ENCODE data around the gene ARHGAP42. TPM values are rescaled to one million over a fixed set of nuclear protein-coding genes. Genes with fewer than 3 reads are reported as not detected.

The ARHGAP42 gene
- total RNA-seq, 1 donor from 2014 or later = 16.3 TPM

DNA sequence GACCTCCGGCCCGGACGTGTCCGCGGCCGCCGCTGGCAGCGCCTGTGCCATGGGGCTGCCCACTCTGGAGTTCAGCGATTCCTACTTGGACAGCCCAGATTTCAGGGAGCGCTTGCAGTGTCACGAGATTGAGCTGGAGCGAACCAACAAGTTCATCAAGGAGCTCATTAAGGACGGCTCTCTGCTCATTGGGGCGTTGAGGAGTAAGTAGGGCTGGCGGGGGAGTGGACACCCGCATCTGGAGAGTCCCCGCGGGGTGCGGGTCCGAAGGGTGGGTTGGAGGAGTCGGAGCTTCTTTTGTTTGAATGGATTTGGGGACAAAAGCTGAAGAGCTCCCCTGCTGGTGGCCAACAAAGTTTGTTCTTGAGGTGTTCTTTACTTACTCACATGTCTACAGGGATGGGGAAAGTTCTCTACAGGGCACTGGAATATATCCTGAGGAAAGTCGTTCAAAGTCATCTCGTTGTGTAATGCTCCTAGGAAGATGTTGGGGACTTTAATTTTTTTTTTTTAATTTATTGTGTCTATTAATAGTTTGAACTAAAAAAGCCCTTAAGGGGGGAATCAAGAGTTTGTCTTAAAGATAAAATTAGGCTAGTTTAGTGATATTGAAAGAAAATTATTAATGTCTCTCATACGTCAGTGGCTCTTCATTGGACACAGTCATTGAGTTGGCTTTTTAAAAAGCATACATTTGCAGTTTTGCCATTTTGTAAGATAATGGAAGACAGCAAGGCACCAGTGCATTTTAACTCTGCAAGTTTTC is 725 bp downstream of the ARHGAP42 start:
- TF ChIP-seq, protein P1, sequence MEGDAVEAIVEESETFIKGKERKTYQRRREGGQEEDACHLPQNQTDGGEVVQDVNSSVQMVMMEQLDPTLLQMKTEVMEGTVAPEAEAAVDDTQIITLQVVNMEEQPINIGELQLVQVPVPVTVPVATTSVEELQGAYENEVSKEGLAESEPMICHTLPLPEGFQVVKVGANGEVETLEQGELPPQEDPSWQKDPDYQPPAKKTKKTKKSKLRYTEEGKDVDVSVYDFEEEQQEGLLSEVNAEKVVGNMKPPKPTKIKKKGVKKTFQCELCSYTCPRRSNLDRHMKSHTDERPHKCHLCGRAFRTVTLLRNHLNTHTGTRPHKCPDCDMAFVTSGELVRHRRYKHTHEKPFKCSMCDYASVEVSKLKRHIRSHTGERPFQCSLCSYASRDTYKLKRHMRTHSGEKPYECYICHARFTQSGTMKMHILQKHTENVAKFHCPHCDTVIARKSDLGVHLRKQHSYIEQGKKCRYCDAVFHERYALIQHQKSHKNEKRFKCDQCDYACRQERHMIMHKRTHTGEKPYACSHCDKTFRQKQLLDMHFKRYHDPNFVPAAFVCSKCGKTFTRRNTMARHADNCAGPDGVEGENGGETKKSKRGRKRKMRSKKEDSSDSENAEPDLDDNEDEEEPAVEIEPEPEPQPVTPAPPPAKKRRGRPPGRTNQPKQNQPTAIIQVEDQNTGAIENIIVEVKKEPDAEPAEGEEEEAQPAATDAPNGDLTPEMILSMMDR (IDR thresholded peaks at IDR 0.05) = peak; percentile 50
- Histone ChIP-seq H3K27ac (peak overlapping the region; percentile 71), H3K36me3 (no peaks in the 10 kb centered on the region), H3K4me3 (peak overlapping the region; percentile 64), H3K27me3 (ENCODE audit: low read depth) (peaks cover 4% of the 10 kb centered on the region), H3K9me3 (no peaks in the 10 kb centered on the region), H3K4me1 (peaks cover 6% of the 10 kb centered on the region)
- ATAC-seq (peak; percentile 78 to 81), DNase-seq (peak; percentile 54)
- intact Hi-C loops (cut with DNase I) = no loop called here

DNA sequence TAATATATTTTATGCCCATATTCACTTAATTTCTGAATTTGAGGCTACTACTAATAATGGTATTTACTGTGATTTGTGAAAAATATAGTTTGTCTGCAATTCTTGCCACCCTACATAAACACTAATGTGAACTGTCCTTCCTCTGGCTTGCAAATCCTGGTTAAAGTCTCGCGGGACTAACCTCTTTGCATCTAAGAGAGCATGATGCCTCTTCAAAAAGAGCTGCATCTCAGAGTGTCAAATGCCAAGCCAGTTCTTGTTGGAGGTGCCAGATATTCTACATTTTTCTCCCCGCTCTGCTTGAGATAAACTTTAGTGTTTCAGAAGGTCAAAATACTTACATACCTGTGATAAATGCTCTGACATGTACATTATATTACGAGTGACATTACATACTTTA is 2.1 kb downstream of the ARHGAP42 start:
- DNase-seq (no peak), ATAC-seq (no peak)
- Histone ChIP-seq H3K36me3 (no peaks in the 10 kb centered on the region), H3K4me1 (peaks cover 6% of the 10 kb centered on the region), H3K4me3 (peak overlapping the region; percentile 64), H3K27ac (no peak overlapping the region), H3K9me3 (no peaks in the 10 kb centered on the region), H3K27me3 (ENCODE audit: low read depth) (peaks cover 4% of the 10 kb centered on the region)
- TF ChIP-seq, protein P1 (IDR thresholded peaks at IDR 0.05) = no peak
- intact Hi-C loops (cut with DNase I) = no loop called here

DNA sequence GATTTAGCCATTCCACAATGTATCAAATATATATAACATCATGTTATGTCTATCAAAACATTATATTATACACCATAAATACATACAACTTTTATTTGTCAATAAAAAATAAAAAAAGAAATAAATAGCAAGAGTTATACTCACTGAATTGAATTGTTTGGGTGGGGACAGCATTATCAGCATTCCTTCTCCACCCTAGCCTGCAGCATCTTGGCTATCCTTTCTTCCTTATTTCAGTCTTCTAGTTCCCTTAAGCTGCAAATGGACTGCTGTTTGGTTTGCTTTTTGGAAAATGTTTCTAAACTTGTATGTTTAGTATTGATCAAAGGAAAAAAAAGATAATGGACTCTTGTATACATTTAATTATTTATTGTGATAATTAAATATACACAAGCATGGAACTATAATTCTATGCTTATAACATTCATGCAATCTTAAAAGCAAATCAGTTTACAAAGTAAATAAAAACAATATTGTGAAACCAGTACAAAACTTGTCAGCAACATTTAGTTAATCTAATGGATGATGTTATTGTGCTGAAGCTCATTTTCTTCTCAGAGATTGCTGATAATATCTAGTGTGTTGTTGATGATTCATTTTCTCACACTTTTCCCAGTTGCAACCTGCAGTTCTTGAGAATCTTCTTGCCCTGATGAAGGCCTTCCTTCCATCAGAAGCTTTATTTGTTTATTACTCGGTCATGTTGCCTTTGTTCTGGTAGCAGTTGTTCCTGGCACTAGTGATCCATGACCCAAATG is 5.0 kb downstream of the ARHGAP42 start:
- Histone ChIP-seq H3K4me1 (peaks cover 6% of the 10 kb centered on the region), H3K27ac (no peak overlapping the region), H3K9me3 (no peaks in the 10 kb centered on the region), H3K4me3 (no peak overlapping the region), H3K36me3 (no peaks in the 10 kb centered on the region), H3K27me3 (ENCODE audit: low read depth) (peaks cover 2% of the 10 kb centered on the region)
- TF ChIP-seq, protein P1 (IDR thresholded peaks at IDR 0.05) = no peak
- intact Hi-C loops (cut with DNase I) = no loop called here
- ATAC-seq = no peak
- DNase-seq = no peak

DNA sequence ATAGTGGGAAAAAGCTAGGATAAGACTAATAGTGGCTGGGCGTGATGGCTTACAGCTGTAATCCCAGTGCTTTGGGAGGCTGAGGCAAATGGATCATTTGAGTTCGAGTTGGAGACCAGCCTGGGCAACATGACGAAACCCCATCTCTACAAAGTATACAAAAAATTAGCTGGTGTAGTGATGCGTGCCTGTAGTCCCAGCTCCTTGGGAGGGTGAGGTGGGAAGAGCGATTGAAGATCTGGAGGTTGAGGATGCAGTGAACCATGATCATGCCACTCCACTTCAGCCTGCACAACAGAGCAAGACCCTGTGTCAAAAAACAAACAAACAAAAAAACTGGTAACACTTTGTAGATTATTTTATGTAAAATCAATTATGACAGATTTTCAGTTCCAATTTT is 8.8 kb downstream of the ARHGAP42 start:
- no peaks in the 10 kb centered on the region for H3K4me1 ChIP-seq
- intact Hi-C loops (cut with DNase I) = no loop called here
- DNase-seq (no peak), ATAC-seq (no peak)
- H3K27ac ChIP-seq = no peak overlapping the region
- TF ChIP-seq, protein P1 (IDR thresholded peaks at IDR 0.05) = no peak
- no peaks in the 10 kb centered on the region for H3K9me3 ChIP-seq
- no peaks in the 10 kb centered on the region for H3K27me3 ChIP-seq (ENCODE audit: low read depth)
- no peak overlapping the region for H3K4me3 ChIP-seq
- H3K36me3 ChIP-seq = no peaks in the 10 kb centered on the region

DNA sequence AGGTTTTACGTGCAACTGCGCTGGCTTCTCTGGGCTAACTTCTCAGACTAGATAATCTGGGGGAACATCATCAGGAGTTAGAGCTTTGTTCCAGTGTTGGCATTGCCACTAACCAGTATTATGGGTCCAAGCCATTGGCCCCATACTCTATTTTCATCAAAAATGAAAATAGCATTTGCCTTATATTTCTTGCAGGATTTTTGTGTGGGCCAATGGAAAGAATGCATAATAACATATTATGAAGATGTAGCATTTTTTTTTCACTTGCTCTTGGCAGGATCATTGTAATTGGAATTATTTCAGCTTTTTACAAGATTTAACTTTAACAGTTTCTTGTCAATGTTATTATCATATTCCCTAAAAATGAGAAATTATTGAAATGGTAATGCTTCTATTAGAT is 16.1 kb downstream of the ARHGAP42 start:
- Histone ChIP-seq H3K4me3 (no peak overlapping the region), H3K27ac (no peak overlapping the region), H3K27me3 (ENCODE audit: low read depth) (no peaks in the 10 kb centered on the region), H3K36me3 (no peaks in the 10 kb centered on the region), H3K9me3 (no peaks in the 10 kb centered on the region), H3K4me1 (no peaks in the 10 kb centered on the region)
- TF ChIP-seq, protein P1 (IDR thresholded peaks at IDR 0.05) = no peak
- no peak for ATAC-seq
- intact Hi-C loops (cut with DNase I) = no loop called here
- DNase-seq = no peak
